ENCODE data around the gene ANKRD2.

Gene ANKRD2

GRCh38 chr10:97596101-97597082 lies 23.8 kb downstream of the ANKRD2 start:
- peak; percentile 58 for DNase-seq (ENCODE audit: low read depth)

DNA sequence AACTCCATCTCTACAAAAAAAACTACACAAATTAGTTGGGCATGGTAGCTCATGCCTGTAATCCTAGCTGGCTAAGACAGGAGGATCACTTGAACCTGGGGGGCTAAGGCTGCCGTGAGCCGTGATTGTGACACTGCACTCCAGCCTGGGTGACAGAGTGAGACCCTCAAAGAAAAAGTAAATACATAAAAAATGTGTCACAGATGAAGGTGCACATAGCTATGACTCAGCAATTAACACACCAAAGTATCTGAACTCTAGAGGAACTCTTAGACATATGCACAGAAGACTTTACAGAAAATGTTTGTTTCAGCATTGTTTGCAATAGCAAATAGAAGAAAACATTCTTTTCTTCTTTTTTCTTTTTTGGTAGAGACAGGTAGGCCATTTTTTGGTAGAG lies 25.2 kb downstream of the ANKRD2 start:
- DNase-seq (ENCODE audit: low read depth): no peak

- no peak for DNase-seq (ENCODE audit: low read depth)
These were observed 26.1 kb downstream of the ANKRD2 start for GRCh38 chr10:97598407-97599271.

GRCh38 chr10:97599272-97599619 lies 26.7 kb downstream of the ANKRD2 start:
- DNase-seq (ENCODE audit: low read depth): no peak

DNA sequence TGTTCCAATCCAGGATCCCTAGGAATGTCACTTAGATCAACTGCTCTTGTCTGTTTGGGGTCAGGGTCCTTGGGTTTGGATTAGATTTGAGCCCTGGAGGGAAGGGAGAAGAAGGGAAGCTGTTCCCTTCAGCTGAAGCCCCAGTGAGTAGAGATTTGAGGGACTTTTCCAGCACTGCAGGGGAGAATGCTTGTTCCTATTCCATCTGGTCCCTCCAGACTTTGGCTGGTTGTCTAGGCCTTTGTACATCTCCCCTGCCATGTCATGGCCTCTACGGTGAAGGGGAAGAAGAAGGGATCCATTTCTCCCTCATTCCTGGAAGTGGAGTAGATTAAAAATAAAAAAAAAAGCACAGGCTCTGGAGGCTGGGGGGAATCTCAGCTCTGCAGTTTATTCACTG lies 28.0 kb downstream of the ANKRD2 start:
- DNase-seq (ENCODE audit: low read depth): no peak

- no peak for DNase-seq (ENCODE audit: low read depth)
These were observed 29.0 kb downstream of the ANKRD2 start for GRCh38 chr10:97601268-97602215.

GRCh38 chr10:97607095-97607636 lies 34.6 kb downstream of the ANKRD2 start:
- DNase-seq (ENCODE audit: low read depth): no peak

GRCh38 chr10:97608991-97609561 lies 36.5 kb downstream of the ANKRD2 start:
- DNase-seq (ENCODE audit: low read depth): no peak

DNA sequence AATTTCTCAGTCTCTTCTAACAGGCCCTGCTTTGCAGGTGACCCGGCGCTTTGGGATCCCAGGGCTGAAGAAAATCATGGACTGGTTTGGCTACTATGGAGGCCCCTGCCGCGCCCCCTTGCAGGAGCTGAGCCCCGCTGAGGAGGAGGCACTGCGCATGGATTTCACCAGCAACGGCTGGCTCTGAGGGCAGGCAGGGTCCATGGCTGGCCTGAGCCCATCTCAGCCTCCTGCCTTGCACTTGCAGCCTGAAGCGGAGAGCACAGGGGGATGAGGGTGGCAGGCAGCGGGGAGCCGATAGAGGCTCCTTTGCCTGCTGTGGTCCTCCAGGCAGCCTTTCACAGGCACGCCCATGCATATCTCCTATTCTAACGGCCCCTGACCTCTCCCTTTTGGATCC lies 38.9 kb downstream of the ANKRD2 start:
- DNase-seq (ENCODE audit: low read depth): no peak

GRCh38 chr10:97612386-97612785 lies 39.8 kb downstream of the ANKRD2 start:
- no peak for DNase-seq (ENCODE audit: low read depth)

DNA sequence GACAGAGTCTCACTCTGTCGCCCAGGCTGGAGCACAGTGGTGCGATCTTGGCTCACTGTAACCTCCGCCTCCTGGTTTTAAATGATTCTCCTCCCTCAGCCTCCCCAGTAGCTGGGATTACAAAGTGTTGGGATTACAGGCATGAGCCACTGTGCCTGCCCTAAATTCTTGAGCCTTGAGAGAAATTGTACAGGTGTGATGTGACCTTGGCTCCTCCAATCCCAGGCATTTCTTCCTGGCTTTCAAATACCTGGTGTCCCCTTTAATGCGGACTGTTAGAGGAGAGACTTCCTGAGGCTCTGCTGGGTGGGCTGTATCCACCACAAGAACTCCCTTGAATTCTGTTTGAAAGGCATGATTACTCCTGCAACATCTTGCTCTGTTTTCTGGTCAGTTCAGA lies 45.7 kb downstream of the ANKRD2 start:
- DNase-seq (ENCODE audit: low read depth): no peak

- no peak for DNase-seq (ENCODE audit: low read depth)
These were observed 46.2 kb downstream of the ANKRD2 start for GRCh38 chr10:97618733-97619132.

DNA sequence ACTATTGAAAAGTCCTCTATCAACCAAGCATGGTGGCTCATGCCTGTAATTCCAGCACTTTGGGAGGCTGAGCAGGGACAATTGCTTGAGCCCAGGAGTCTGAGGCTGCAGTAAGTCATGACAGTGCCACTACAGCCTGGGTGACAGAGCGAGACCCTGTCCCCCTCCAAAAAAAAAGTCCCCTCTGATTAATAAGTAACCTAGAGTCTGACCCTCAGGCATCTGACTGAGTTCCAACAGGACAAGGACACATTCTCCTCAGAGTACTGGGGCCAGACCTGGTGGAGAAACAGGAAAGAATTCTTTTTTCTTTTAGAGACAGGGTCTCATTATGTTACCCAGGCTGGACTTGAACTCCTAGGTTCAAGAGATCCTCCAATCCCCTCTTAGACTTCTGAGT lies 50.7 kb downstream of the ANKRD2 start:
- DNase-seq (ENCODE audit: low read depth): no peak

DNA sequence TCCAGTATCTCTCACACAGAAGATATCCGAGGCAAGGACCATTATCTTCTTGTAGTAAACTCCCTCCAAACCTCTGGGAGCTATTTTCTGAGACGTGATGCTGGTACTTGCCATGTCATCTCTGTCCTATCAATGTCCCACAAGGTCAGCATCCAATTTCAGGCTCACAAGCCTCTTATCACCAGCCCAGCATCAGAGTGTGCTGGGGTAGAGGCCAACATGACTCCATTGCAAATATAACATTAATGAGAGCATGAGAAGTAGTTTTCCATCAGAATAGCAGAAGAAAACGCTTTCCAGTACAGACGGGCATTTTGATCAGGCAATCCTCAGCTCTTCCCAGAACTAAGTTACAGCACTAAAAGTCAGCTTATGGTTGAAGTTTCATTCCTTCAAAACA lies 55.2 kb downstream of the ANKRD2 start:
- no peak for DNase-seq (ENCODE audit: low read depth)

- DNase-seq (ENCODE audit: low read depth): no peak
These were observed 55.6 kb downstream of the ANKRD2 start for GRCh38 chr10:97628228-97628627.

DNA sequence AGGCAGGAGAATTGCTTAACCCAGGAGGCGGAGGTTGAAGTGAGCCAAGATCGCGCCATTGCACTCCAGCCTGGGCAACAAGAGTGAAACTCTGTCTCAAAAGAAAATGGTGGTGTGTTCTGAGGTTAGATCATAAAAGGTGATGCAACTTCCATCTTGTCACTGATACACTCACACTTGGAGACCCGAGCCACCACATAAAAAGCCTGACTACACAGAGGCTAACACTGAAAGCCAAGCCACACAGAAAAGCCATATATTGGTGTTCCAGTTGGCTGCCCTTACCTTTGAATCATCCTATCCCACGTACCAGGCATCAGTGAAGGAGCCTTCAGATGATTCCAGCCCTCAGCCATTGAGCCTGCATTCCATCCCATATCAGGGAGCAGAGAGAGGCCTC lies 56.7 kb downstream of the ANKRD2 start:
- DNase-seq (ENCODE audit: low read depth): no peak

- no peak for DNase-seq (ENCODE audit: low read depth)
These were observed 58.5 kb downstream of the ANKRD2 start for GRCh38 chr10:97631098-97631497.

- DNase-seq (ENCODE audit: low read depth): no peak
These were observed 60.6 kb downstream of the ANKRD2 start, which contains the start of gene MORN4 for GRCh38 chr10:97632949-97633884. MORN4 (minus strand) TSS chr10:97633500; CDS start chr10:97619653, 13,847 bp downstream.

Data from non-pigmented ciliary epithelial cell (primary cell).